Suprapubic skin (tissue), 4 donors: ENCODE results near the gene EIF4G3. TPM values are rescaled to one million over a fixed set of nuclear protein-coding genes. Genes with fewer than 3 reads are reported as not detected.

ENCODE experiments used
- DNase-seq, 2 donors: peaks; one replicate each; pipeline ENCODE4 v3.0.0-alpha.2; 2019; ENCODE audit warnings: low spot score in 2 of 2
- H3K27ac ChIP-seq: fragments of 200-600 bp; sonication (generic); one replicate; pipeline ENCODE4 v1.5.1; 2019
- H3K27me3 ChIP-seq: fragments of 200-600 bp; sonication (generic); one replicate; pipeline ENCODE4 v1.5.1; 2019
- H3K36me3 ChIP-seq: fragments of 200-600 bp; sonication (generic); one replicate; pipeline ENCODE4 v1.5.1; 2019
- H3K4me1 ChIP-seq: fragments of 200-600 bp; sonication (generic); one replicate; pipeline ENCODE4 v1.5.1; 2019
- H3K4me3 ChIP-seq: fragments of 200-600 bp; sonication (generic); one replicate; pipeline ENCODE4 v1.5.1; 2019; ENCODE audit warnings: mild to moderate bottlenecking
- H3K9me3 ChIP-seq: fragments of 200-600 bp; sonication (generic); one replicate; pipeline ENCODE4 v1.5.1; 2019
- EP300 ChIP-seq: sonication (generic); formaldehyde crosslinking; IDR thresholded peaks from one replicate; pipeline ENCODE4 v1.6.1; 2017; ENCODE audit warnings: antibody characterized with exemption
- POLR2A ChIP-seq, 2 donors: fragments of 450-650 bp; IDR thresholded peaks; one replicate each; pipeline ENCODE4 v1.6.1; 2017; ENCODE audit warnings: antibody characterized with exemption in 2 of 2, mild to moderate bottlenecking in 2 of 2, moderate library complexity in 2 of 2
- POLR2AphosphoS5 ChIP-seq, 3 donors: sonication (generic); formaldehyde crosslinking; IDR thresholded peaks; one replicate each; pipeline ENCODE4 v1.6.1; 2017; ENCODE audit warnings: antibody characterized with exemption in 3 of 3
- WGBS: methylation state at CpG from one replicate; pipeline ENCODE4 v1.1.5; 2018; 5-methylcytosine and 5-hydroxymethylcytosine counted together
- total RNA-seq, 4 donors: library from RNA; depleted of rRNA; stranded (reverse); fragments of >200 nt; gene quantifications; one replicate each; pipeline ENCODE4 v1.1.0, GENCODE V29; 2016
- TF ChIP-seq, protein P1 (sequence below), 2 donors: fragments of 200-600 bp in 1 of 2; fragments of 450-650 bp in 1 of 2; sonication (generic) in 1 of 2; IDR thresholded peaks; one replicate each; pipeline ENCODE4 v1.5.1; 2016 to 2019; ENCODE audit warnings: antibody characterized with exemption in 2 of 2, mild to moderate bottlenecking in 1 of 2, moderate library complexity in 1 of 2

The EIF4G3 gene
- total RNA-seq, 4 donors from 2014 or later: 32.9 to 40.6 (median 39.5) TPM

- H3K4me3 ChIP-seq: no peak overlapping the region
- WGBS: 100% methylated on average over 1 of the region's 1 CpG
- H3K9me3 ChIP-seq: no peaks in the 10 kb centered on the region
- H3K27ac ChIP-seq: no peak overlapping the region
- no peaks in the 10 kb centered on the region for H3K4me1 ChIP-seq
- H3K36me3 ChIP-seq: peaks cover 3% of the 10 kb centered on the region
- TF ChIP-seq, protein P1, sequence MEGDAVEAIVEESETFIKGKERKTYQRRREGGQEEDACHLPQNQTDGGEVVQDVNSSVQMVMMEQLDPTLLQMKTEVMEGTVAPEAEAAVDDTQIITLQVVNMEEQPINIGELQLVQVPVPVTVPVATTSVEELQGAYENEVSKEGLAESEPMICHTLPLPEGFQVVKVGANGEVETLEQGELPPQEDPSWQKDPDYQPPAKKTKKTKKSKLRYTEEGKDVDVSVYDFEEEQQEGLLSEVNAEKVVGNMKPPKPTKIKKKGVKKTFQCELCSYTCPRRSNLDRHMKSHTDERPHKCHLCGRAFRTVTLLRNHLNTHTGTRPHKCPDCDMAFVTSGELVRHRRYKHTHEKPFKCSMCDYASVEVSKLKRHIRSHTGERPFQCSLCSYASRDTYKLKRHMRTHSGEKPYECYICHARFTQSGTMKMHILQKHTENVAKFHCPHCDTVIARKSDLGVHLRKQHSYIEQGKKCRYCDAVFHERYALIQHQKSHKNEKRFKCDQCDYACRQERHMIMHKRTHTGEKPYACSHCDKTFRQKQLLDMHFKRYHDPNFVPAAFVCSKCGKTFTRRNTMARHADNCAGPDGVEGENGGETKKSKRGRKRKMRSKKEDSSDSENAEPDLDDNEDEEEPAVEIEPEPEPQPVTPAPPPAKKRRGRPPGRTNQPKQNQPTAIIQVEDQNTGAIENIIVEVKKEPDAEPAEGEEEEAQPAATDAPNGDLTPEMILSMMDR (IDR thresholded peaks at IDR 0.05): no peak
- TF ChIP-seq EP300: no peak
- no peak for TF ChIP-seq POLR2A (IDR thresholded peaks at IDR 0.05)
- no peak for TF ChIP-seq POLR2AphosphoS5 (IDR thresholded peaks at IDR 0.05)
- H3K27me3 ChIP-seq: no peaks in the 10 kb centered on the region
- DNase-seq: no peak
Measured at GRCh38 chr1:20935717-20936116, 241.0 kb downstream of the EIF4G3 start.

GRCh38 chr1:20932437-20932977 is 244.2 kb downstream of the EIF4G3 start:
- no peaks in the 10 kb centered on the region for H3K27me3 ChIP-seq
- peaks cover 3% of the 10 kb centered on the region for H3K36me3 ChIP-seq
- WGBS: 87% methylated on average over 8 of the region's 8 CpGs
- H3K9me3 ChIP-seq: no peaks in the 10 kb centered on the region
- no peak for TF ChIP-seq POLR2A (IDR thresholded peaks at IDR 0.05)
- no peak for TF ChIP-seq EP300
- TF ChIP-seq, protein P1 (IDR thresholded peaks at IDR 0.05): no peak
- H3K4me3 ChIP-seq: no peak overlapping the region
- no peak overlapping the region for H3K27ac ChIP-seq
- no peaks in the 10 kb centered on the region for H3K4me1 ChIP-seq
- DNase-seq: no peak

DNA sequence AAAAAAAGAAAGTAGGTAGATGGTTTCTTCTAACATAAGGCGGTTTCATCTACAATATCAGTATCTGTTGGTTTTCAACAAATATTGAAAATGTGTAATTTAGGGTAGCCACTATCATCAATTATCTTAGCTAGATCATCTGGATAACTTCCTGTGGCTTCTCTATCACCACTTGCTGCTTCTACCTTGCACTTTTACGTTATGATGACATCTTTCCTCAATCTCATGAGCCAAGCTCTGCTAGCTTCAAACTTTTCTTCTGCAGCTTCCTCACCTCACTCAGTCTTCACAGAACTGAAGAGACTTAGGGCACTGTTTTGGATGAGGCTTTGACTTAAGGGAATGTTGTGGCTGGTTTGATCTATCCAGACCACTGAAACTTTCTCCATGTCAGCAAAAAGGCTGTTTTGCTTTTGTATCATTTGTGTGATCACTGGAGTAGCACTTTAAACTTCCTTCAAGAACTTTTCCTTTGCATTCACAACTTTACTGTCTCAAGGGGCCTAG is 244.7 kb downstream of the EIF4G3 start:
- H3K36me3 ChIP-seq: peaks cover 3% of the 10 kb centered on the region
- H3K27me3 ChIP-seq: no peaks in the 10 kb centered on the region
- no peak for TF ChIP-seq POLR2A (IDR thresholded peaks at IDR 0.05)
- TF ChIP-seq, protein P1 (IDR thresholded peaks at IDR 0.05): no peak
- no peak for TF ChIP-seq POLR2AphosphoS5 (IDR thresholded peaks at IDR 0.05)
- no peak for TF ChIP-seq EP300
- H3K4me1 ChIP-seq: no peaks in the 10 kb centered on the region
- H3K9me3 ChIP-seq: no peaks in the 10 kb centered on the region
- DNase-seq: no peak
- no peak overlapping the region for H3K27ac ChIP-seq
- H3K4me3 ChIP-seq: no peak overlapping the region
- WGBS: 93% methylated on average over 2 of the region's 2 CpGs

- Histone ChIP-seq H3K4me1 (no peaks in the 10 kb centered on the region), H3K27me3 (no peaks in the 10 kb centered on the region), H3K36me3 (peaks cover 3% of the 10 kb centered on the region), H3K9me3 (no peaks in the 10 kb centered on the region), H3K27ac (no peak overlapping the region), H3K4me3 (no peak overlapping the region)
- no peak for TF ChIP-seq POLR2AphosphoS5 (IDR thresholded peaks at IDR 0.05)
- TF ChIP-seq EP300: no peak
- TF ChIP-seq, protein P1 (IDR thresholded peaks at IDR 0.05): no peak
- no peak for TF ChIP-seq POLR2A (IDR thresholded peaks at IDR 0.05)
- no peak for DNase-seq
Measured at GRCh38 chr1:20930427-20930826, 246.3 kb downstream of the EIF4G3 start.

- TF ChIP-seq, protein P1 (IDR thresholded peaks at IDR 0.05): no peak
- no peak for TF ChIP-seq POLR2A (IDR thresholded peaks at IDR 0.05)
- no peak for TF ChIP-seq POLR2AphosphoS5 (IDR thresholded peaks at IDR 0.05)
- no peak for TF ChIP-seq EP300
- H3K27ac ChIP-seq: no peak overlapping the region
- H3K4me3 ChIP-seq: no peak overlapping the region
- H3K27me3 ChIP-seq: no peaks in the 10 kb centered on the region
- H3K9me3 ChIP-seq: no peaks in the 10 kb centered on the region
- H3K4me1 ChIP-seq: no peaks in the 10 kb centered on the region
- DNase-seq: no peak
- H3K36me3 ChIP-seq: peaks cover 3% of the 10 kb centered on the region
- 98% methylated on average over 4 of the region's 4 CpGs for WGBS
Measured at GRCh38 chr1:20928146-20928545, 248.6 kb downstream of the EIF4G3 start.
